ENCODE data around the gene INTS11. TPM values are rescaled to one million over a fixed set of nuclear protein-coding genes. Genes with fewer than 3 reads are reported as not detected.

INTS11 gene
- total and polyA plus RNA-seq, 2 of the 8 experiments (the other 6 are each of a cell fraction or from before 2014, with no cell fraction given): 113 to 243 TPM

GRCh38 chr1:1319646-1319941 is 4.9 kb downstream of the INTS11 start (continued):
- TF ChIP-seq CHD7 (IDR thresholded peaks at IDR 0.05; ENCODE audit: insufficient replicate concordance, low read length): no peak
- TF ChIP-seq EGR1 (IDR thresholded peaks at IDR 0.05; ENCODE audit: borderline replicate concordance, low read depth, low read length): no peak
- TF ChIP-seq E2F6 (IDR thresholded peaks at IDR 0.05): no peak

Data from H1 (cell line).